Myocyte (in vitro differentiated cells): ENCODE results near the gene FLII. TPM values are rescaled to one million over a fixed set of nuclear protein-coding genes. Genes with fewer than 3 reads are reported as not detected.
"Not testable (repeated sequence)": the region's sequence is repeated elsewhere in the genome, so short reads cannot be mapped to it uniquely, and the experiment has no call there.

Experiments used
- DNase-seq: peaks from one replicate; pipeline ENCODE4 v3.0.0-alpha.2; 2012; ENCODE audit warnings: low read depth
- total RNA-seq: library from RNA; depleted of rRNA; stranded (reverse); fragments of >200 nt; gene quantifications from 2 replicates; pipeline ENCODE4 v1.2.3, GENCODE V29; 2014

Gene FLII
- total RNA-seq, 1 donor from 2014 or later, result 558 TPM

DNA sequence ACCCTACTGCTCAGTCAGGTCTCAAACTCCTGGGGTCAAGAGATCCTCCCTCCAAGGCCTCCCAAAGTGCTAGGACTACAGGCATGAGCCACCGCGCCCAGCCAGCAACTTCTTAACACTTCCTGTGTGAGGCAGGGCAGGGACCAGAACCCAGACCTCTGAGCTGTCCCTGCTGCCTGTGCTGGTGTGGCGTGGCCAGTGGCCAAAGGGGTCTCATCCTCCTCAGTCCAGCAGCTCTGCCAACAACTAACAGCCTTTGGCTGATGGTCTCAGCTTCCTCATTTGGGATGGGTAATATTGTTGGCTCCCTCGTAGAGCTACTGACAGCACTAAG is 34.5 kb downstream of the FLII start:
- DNase-seq, result no peak

DNA sequence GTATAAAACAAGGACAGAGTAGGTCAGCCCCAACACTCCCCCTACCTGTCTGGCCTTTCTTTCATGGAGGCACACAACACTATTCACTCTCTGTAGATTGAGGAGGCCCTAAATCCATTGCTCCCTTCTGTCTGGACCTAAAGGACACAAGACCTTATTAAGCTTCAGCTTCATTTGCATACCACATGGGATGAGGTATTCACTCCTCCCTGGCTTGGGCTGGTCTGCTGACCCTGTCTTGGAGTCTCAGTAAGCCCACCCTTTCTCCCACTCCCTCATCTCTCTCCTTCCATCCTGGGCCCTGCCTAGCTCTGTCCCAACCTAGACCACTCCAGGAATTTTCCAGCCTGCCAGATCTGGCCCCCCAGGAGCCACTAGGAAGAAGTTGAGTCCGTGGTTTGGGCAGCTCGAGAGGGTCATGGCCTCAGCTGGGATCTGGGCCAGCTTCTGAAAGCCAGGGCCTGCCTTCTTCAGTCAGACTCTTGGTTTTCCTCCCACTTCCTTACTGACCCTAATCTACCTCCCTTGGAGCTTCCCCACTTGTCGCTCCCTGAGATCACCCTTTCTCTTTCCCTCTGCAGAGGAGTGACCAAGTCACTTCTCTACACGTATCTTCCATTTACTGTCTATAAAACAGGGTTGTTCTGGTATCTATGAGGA is 39.7 kb downstream of the FLII start:
- peak; percentile 59 for DNase-seq

DNA sequence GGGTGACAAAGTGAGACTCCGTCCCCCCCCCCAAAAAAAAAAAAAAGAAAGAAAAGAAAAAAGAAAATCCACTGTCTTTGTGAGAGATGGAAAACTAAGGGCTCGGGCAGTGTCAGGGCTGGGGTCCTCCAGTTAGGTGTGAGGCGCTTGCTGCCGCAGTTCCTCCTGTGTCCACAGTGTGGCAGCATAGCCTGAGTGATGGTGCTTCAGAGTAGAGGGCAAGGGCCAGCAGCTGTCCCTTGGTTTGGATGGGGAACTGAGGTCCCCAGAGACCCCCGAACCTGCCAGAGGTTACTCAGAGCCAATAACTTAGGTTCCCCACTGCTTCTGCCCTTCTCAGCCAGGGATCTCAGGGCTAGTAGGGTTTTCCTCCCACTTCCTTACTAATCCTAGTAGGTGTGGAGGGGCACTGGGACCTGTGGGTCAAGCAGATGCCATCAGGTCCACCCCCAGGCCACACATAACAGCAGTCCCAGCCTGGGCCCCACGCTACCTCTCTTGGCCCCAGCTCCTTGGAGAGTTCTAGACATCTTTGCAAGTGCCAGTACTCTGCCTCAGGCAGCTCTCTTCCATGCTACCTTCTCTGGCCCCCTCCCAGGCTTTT is 41.0 kb downstream of the FLII start:
- peak; percentile 79 for DNase-seq

DNA sequence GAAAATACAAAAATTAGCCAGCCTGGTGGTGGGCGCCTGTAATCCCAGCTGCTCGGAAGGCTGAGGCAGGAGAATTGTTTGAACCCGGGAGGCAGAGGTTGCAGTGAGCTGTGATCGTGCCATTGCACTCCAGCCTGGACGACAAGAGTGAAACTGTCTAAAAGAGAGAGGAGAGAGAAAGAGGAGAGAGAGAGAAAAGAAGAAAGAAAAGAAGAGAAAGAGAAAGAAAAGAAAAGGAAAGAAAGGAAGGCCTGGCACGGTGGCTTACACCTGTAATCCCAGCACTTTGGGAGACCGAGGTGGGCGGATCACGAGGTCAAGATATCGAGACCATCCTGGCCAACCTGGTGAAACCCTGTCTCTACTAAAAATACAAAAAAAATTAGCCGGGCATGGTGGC is 41.6 kb downstream of the FLII start:
- DNase-seq, result not testable (repeated sequence)

GRCh38 chr17:18213666-18214270 is 44.8 kb downstream of the FLII start:
- no peak for DNase-seq

GRCh38 chr17:18208092-18208491 is 50.4 kb downstream of the FLII start:
- no peak for DNase-seq

- peak; percentile 55 for DNase-seq
Observed at GRCh38 chr17:18206962-18207361, 51.6 kb downstream of the FLII start.

DNA sequence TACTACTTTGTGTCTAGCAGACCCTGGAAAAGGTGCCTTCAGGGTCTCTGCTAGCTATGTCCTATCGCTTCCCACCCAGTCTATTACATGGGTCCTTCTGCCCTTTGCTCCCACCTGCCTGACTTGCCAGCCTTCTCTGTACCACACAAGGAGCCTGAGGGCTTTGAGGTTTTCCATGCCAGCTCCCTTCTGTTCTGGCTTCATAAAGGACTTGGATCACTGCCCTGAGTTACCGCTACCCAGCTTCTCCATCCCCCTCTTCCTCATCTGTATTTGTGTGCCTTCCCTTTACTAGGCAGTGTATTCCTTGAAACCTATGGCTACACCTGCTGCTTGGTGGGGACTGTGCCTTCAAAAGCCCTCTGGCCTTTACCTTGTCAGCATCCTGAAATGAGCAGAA is 52.7 kb downstream of the FLII start:
- no peak for DNase-seq

GRCh38 chr17:18203308-18203707 is 55.2 kb downstream of the FLII start:
- DNase-seq, result no peak

DNA sequence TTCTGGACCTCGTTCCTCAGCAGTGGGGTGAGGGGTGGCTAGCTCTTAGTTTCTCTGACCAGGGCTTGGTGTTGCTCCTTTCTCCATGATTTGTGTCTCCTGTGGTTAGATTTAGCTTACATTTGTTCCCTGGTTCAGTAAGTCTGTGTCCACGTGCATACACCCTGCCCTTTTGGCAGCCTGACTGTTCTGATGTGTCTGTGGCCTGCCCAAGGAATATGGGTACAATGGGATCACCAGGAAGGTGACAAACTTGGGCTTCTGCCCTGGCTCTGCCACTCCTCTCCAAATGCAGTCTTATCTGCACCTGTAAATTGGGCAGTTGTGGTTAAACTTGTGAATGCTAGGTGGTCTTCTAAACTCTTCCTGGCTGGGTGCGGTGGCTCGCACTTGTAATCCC is 57.4 kb downstream of the FLII start:
- no peak for DNase-seq

- DNase-seq, result no peak
Observed at GRCh38 chr17:18198530-18198929, 60.0 kb downstream of the FLII start.

GRCh38 chr17:18197535-18198194 is 60.9 kb downstream of the FLII start:
- peak; percentile 60 for DNase-seq

- no peak for DNase-seq
Observed at GRCh38 chr17:18195246-18195645, 63.3 kb downstream of the FLII start.

Other genes starting within 250 kb of the FLII start
- gene ATPAF2, start 219.6 kb downstream of the FLII start, total RNA-seq, result 21.8 and 29.9 TPM in 2 replicates
- 13.2 and 13.9 TPM in 2 replicates for gene GID4, start 219.3 kb downstream of the FLII start, total RNA-seq
- 52.3 and 67.2 TPM in 2 replicates for gene DRG2, start 170.8 kb downstream of the FLII start, total RNA-seq
- 0.03 and 0.57 TPM in 2 replicates for gene MYO15A, start 150.0 kb downstream of the FLII start, total RNA-seq
- gene ALKBH5, start 74.9 kb downstream of the FLII start, total RNA-seq, result 240 and 243 TPM in 2 replicates
- gene LLGL1, start 33.1 kb downstream of the FLII start, total RNA-seq, result 23.0 and 31.2 TPM in 2 replicates
- gene MIEF2, start 1.9 kb upstream of the FLII start, total RNA-seq, result 38.0 and 50.5 TPM in 2 replicates
- 33.0 and 35.8 TPM in 2 replicates for gene TOP3A, start 56.3 kb upstream of the FLII start, total RNA-seq
- gene SMCR8, start 56.6 kb upstream of the FLII start, total RNA-seq, result 10.8 and 11.2 TPM in 2 replicates
- 5.0 and 6.1 TPM in 2 replicates for gene SHMT1, start 104.8 kb upstream of the FLII start, total RNA-seq
- gene EVPLL, start 119.0 kb upstream of the FLII start, total RNA-seq, result not detected in 2 replicates
- gene LGALS9C, start 218.1 kb upstream of the FLII start, total RNA-seq, result not detected in 2 replicates